WTC11 (cell line): ENCODE data around the gene PRKN. TPM values are rescaled to one million over a fixed set of nuclear protein-coding genes. Genes with fewer than 3 reads are reported as not detected.

ENCODE experiments used
- ATAC-seq: fragments of 200-7000 bp; cut with Tn5 transposase; 2 replicates; pipeline ENCODE4 v1.10.0; 2021; ENCODE audit warnings: mild to moderate bottlenecking, moderate library complexity
- CTCF ChIA-PET: fragments of 300-600 bp; sonication (Branson Sonifier 250); formaldehyde crosslinking; loops from one replicate; lab custom pipeline; 2021; ENCODE audit warnings: antibody characterized with exemption; lab: Charles Lee
- POLR2A ChIA-PET: fragments of 350-600 bp; sonication (Branson Sonifier 250); formaldehyde crosslinking; loops from one replicate; lab custom pipeline; 2021; ENCODE audit warnings: antibody characterized with exemption; lab: Charles Lee
- DNase-seq: peaks from one replicate; pipeline ENCODE4 v3.0.0; 2021; ENCODE audit warnings: low spot score
- H3K27ac Mint-ChIP-seq: 2 replicates; pipeline ENCODE4 v1.8.0; 2021; ENCODE audit warnings: mixed read lengths
- H3K27me3 Mint-ChIP-seq: 2 replicates; pipeline ENCODE4 v1.8.0; 2021; ENCODE audit warnings: low read depth, mild to moderate bottlenecking, moderate library complexity, mixed read lengths
- H3K36me3 Mint-ChIP-seq: 2 replicates; pipeline ENCODE4 v1.8.0; 2021; ENCODE audit warnings: mixed read lengths
- H3K4me1 Mint-ChIP-seq: 2 replicates; pipeline ENCODE4 v1.8.0; 2022; ENCODE audit warnings: mixed read lengths
- H3K4me3 Mint-ChIP-seq: 2 replicates; pipeline ENCODE4 v1.8.0; 2021; ENCODE audit warnings: mild to moderate bottlenecking, moderate library complexity, mixed read lengths
- H3K9me3 Mint-ChIP-seq: 2 replicates; pipeline ENCODE4 v1.8.0; 2021; ENCODE audit warnings: mixed read lengths
- CBFB ChIP-seq: sonication (generic); formaldehyde crosslinking; IDR thresholded peaks from 2 replicates; pipeline ENCODE4 v1.8.1; 2022; ENCODE audit warnings: mild to moderate bottlenecking, low read depth, missing genetic modification reagents
- EMX1 ChIP-seq: fragments of 250-450 bp; sonication (Bioruptor Pico); IDR thresholded peaks from 2 replicates; pipeline ENCODE4 v1.8.0; 2021; ENCODE audit warnings: mild to moderate bottlenecking
- ESRRA ChIP-seq: sonication (generic); formaldehyde crosslinking; IDR thresholded peaks from 2 replicates; pipeline ENCODE4 v1.8.1; 2022; ENCODE audit warnings: mild to moderate bottlenecking, missing genetic modification reagents, borderline replicate concordance
- FOXK1 ChIP-seq: sonication (generic); formaldehyde crosslinking; IDR thresholded peaks from 2 replicates; pipeline ENCODE4 v1.8.0; 2022; ENCODE audit warnings: mild to moderate bottlenecking, moderate library complexity, missing genetic modification reagents
- IRF2 ChIP-seq: sonication (generic); formaldehyde crosslinking; IDR thresholded peaks from 2 replicates; pipeline ENCODE4 v1.8.0; 2022; ENCODE audit warnings: low read depth, missing genetic modification reagents, borderline replicate concordance
- JAZF1 ChIP-seq: fragments of 250-450 bp; sonication (Bioruptor Pico); IDR thresholded peaks from 2 replicates; pipeline ENCODE4 v1.9.0; 2021; ENCODE audit warnings: moderate library complexity, mild to moderate bottlenecking, inconsistent platforms
- MXD4 ChIP-seq: fragments of 250-450 bp; sonication (Bioruptor Pico); IDR thresholded peaks from 2 replicates; pipeline ENCODE4 v1.8.0; 2021; ENCODE audit warnings: mild to moderate bottlenecking, moderate library complexity, borderline replicate concordance
- NFE2L1 ChIP-seq: sonication (generic); formaldehyde crosslinking; IDR thresholded peaks from 2 replicates; pipeline ENCODE4 v1.8.1; 2023; ENCODE audit warnings: missing genetic modification reagents
- OVOL2 ChIP-seq: fragments of 250-450 bp; sonication (Bioruptor Pico); IDR thresholded peaks from 2 replicates; pipeline ENCODE4 v1.9.0; 2021; ENCODE audit warnings: mild to moderate bottlenecking, borderline replicate concordance
- PRRX2 ChIP-seq: fragments of 250-450 bp; sonication (Bioruptor Pico); IDR thresholded peaks from 2 replicates; pipeline ENCODE4 v1.8.0; 2021; ENCODE audit warnings: mild to moderate bottlenecking
- SMAD3 ChIP-seq: sonication (generic); formaldehyde crosslinking; IDR thresholded peaks from 2 replicates; pipeline ENCODE4 v1.8.0; 2022; ENCODE audit warnings: missing genetic modification reagents, mild to moderate bottlenecking, borderline replicate concordance
- SOX15 ChIP-seq: fragments of 250-450 bp; sonication (Bioruptor Pico); IDR thresholded peaks from 2 replicates; pipeline ENCODE4 v1.9.0; 2021; ENCODE audit warnings: mild to moderate bottlenecking
- USF2 ChIP-seq: sonication (generic); formaldehyde crosslinking; IDR thresholded peaks from 2 replicates; pipeline ENCODE4 v1.8.1; 2023; ENCODE audit warnings: mild to moderate bottlenecking, missing genetic modification reagents, moderate library complexity
- ZBTB21 ChIP-seq: sonication (generic); formaldehyde crosslinking; IDR thresholded peaks from 2 replicates; pipeline ENCODE4 v1.8.1; 2023; ENCODE audit warnings: mild to moderate bottlenecking, missing genetic modification reagents, borderline replicate concordance
- ZNF671 ChIP-seq: fragments of 250-450 bp; sonication (Bioruptor Pico); IDR thresholded peaks from 2 replicates; pipeline ENCODE4 v1.8.0; 2021; ENCODE audit warnings: mild to moderate bottlenecking
- ZSCAN18 ChIP-seq: fragments of 250-450 bp; sonication (Bioruptor Pico); IDR thresholded peaks from 2 replicates; pipeline ENCODE4 v2.1.2; 2022; ENCODE audit warnings: mild to moderate bottlenecking, moderate library complexity
- total RNA-seq: library from RNA; stranded (reverse); gene quantifications from 3 replicates; pipeline ENCODE4 v1.2.3, GENCODE V29; 2021
- TF ChIP-seq, protein P1 (sequence below): sonication (generic); formaldehyde crosslinking; IDR thresholded peaks from 2 replicates; pipeline ENCODE4 v1.8.1; 2022; ENCODE audit warnings: low read depth, mild to moderate bottlenecking, moderate library complexity, missing genetic modification reagents, borderline replicate concordance
- TF ChIP-seq, protein P2 (sequence below): sonication (generic); formaldehyde crosslinking; IDR thresholded peaks from 2 replicates; pipeline ENCODE4 v1.8.1; 2023; ENCODE audit warnings: mild to moderate bottlenecking, missing genetic modification reagents, borderline replicate concordance
- TF ChIP-seq, protein P3 (sequence below): sonication (generic); formaldehyde crosslinking; conservative IDR thresholded peaks from 2 replicates; pipeline ENCODE4 v1.8.1; 2023; ENCODE audit warnings: mild to moderate bottlenecking, low read depth, missing genetic modification reagents, moderate library complexity
- TF ChIP-seq, protein P4 (sequence below): sonication (generic); formaldehyde crosslinking; IDR thresholded peaks from 2 replicates; pipeline ENCODE4 v1.8.0; 2022; ENCODE audit warnings: mild to moderate bottlenecking, missing genetic modification reagents

PRKN gene
- total RNA-seq, 1 experiment from 2014 or later = 0.59 TPM

- no peak for TF ChIP-seq ZSCAN18 (CRISPR knock-in tag)
- TF ChIP-seq EMX1 = no peak
These were observed 1264.5 kb downstream of the PRKN start (continued) for GRCh38 chr6:161463071-161463470.

- Mint-ChIP-seq H3K36me3 (no peaks in the 10 kb centered on the region), H3K9me3 (peaks cover 16% of the 10 kb centered on the region), H3K4me1 (no peaks in the 10 kb centered on the region), H3K4me3 (no peak overlapping the region), H3K27me3 (no peaks in the 10 kb centered on the region), H3K27ac (no peak overlapping the region)
- CTCF ChIA-PET = interaction anchor here (1.1 kb wide), 1 partner anchor 44 kb away, joined by 7 read pairs; no protein-coding TSS in a partner anchor
- no peak for DNase-seq
- no peak for TF ChIP-seq SOX15 (CRISPR knock-in tag)
- TF ChIP-seq ESRRA (CRISPR knock-in tag) = no peak
- no peak for TF ChIP-seq PRRX2 (CRISPR knock-in tag)
- TF ChIP-seq USF2 (CRISPR knock-in tag) = no peak
- TF ChIP-seq, protein P1, sequence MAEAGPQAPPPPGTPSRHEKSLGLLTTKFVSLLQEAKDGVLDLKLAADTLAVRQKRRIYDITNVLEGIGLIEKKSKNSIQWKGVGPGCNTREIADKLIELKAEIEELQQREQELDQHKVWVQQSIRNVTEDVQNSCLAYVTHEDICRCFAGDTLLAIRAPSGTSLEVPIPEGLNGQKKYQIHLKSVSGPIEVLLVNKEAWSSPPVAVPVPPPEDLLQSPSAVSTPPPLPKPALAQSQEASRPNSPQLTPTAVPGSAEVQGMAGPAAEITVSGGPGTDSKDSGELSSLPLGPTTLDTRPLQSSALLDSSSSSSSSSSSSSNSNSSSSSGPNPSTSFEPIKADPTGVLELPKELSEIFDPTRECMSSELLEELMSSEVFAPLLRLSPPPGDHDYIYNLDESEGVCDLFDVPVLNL (CRISPR knock-in tag) = no peak
- no peak for TF ChIP-seq ZNF671 (CRISPR knock-in tag)
- TF ChIP-seq, protein P2, sequence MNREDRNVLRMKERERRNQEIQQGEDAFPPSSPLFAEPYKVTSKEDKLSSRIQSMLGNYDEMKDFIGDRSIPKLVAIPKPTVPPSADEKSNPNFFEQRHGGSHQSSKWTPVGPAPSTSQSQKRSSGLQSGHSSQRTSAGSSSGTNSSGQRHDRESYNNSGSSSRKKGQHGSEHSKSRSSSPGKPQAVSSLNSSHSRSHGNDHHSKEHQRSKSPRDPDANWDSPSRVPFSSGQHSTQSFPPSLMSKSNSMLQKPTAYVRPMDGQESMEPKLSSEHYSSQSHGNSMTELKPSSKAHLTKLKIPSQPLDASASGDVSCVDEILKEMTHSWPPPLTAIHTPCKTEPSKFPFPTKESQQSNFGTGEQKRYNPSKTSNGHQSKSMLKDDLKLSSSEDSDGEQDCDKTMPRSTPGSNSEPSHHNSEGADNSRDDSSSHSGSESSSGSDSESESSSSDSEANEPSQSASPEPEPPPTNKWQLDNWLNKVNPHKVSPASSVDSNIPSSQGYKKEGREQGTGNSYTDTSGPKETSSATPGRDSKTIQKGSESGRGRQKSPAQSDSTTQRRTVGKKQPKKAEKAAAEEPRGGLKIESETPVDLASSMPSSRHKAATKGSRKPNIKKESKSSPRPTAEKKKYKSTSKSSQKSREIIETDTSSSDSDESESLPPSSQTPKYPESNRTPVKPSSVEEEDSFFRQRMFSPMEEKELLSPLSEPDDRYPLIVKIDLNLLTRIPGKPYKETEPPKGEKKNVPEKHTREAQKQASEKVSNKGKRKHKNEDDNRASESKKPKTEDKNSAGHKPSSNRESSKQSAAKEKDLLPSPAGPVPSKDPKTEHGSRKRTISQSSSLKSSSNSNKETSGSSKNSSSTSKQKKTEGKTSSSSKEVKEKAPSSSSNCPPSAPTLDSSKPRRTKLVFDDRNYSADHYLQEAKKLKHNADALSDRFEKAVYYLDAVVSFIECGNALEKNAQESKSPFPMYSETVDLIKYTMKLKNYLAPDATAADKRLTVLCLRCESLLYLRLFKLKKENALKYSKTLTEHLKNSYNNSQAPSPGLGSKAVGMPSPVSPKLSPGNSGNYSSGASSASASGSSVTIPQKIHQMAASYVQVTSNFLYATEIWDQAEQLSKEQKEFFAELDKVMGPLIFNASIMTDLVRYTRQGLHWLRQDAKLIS (CRISPR knock-in tag) = no peak
- TF ChIP-seq, protein P3, sequence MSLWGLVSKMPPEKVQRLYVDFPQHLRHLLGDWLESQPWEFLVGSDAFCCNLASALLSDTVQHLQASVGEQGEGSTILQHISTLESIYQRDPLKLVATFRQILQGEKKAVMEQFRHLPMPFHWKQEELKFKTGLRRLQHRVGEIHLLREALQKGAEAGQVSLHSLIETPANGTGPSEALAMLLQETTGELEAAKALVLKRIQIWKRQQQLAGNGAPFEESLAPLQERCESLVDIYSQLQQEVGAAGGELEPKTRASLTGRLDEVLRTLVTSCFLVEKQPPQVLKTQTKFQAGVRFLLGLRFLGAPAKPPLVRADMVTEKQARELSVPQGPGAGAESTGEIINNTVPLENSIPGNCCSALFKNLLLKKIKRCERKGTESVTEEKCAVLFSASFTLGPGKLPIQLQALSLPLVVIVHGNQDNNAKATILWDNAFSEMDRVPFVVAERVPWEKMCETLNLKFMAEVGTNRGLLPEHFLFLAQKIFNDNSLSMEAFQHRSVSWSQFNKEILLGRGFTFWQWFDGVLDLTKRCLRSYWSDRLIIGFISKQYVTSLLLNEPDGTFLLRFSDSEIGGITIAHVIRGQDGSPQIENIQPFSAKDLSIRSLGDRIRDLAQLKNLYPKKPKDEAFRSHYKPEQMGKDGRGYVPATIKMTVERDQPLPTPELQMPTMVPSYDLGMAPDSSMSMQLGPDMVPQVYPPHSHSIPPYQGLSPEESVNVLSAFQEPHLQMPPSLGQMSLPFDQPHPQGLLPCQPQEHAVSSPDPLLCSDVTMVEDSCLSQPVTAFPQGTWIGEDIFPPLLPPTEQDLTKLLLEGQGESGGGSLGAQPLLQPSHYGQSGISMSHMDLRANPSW = no peak
- POLR2A ChIA-PET = no interaction called here
- ATAC-seq = no peak
These were observed 1265.4 kb downstream of the PRKN start for GRCh38 chr6:161462148-161462547.

DNA sequence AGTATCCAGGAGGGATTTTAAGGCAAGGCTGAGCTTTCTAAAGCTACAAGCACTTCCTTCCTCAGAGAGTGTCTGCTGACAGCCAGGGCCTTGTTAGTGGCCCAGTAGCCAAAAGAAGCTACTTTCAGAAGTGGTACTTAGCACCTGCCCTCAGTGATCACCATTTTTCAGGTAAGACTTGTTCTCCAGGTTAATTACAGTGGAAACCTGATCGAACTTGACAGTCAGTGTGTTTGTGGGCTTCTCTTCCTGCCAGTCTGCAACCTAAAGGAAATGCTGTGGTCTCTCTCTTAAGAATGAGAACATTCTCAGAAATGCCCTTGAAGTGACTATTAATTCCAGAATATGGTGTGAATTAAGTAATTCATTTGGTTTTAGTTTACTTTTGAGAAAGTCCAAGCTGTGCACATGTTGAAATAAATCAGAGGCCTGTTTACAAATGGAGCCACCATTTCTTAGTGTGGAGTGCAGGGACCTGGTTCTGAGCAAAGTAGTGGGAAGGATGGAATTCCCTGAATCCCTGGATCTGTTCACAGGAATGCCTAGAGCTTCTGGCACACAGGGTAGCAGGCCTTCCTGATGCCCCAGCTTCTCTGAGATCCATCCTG lies 1268.5 kb downstream of the PRKN start:
- H3K27me3 Mint-ChIP-seq = no peaks in the 10 kb centered on the region
- H3K36me3 Mint-ChIP-seq = no peaks in the 10 kb centered on the region
- no peak overlapping the region for H3K4me3 Mint-ChIP-seq
- H3K9me3 Mint-ChIP-seq = no peaks in the 10 kb centered on the region
- ChIA-PET POLR2A (no interaction called here), CTCF (interaction anchor here (1.3 to 3.8 kb wide), 2 partner anchors 39 to 41 kb away, joined by 4 to 21 read pairs; no protein-coding TSS in a partner anchor)
- no peak for ATAC-seq
- H3K27ac Mint-ChIP-seq = no peak overlapping the region
- DNase-seq = no peak
- no peaks in the 10 kb centered on the region for H3K4me1 Mint-ChIP-seq
- TF ChIP-seq MXD4 (CRISPR knock-in tag) (no peak), CBFB (CRISPR knock-in tag) (no peak), FOXK1 (CRISPR knock-in tag) (no peak), IRF2 (CRISPR knock-in tag) (no peak), NFE2L1 (CRISPR knock-in tag) (no peak), ZBTB21 (CRISPR knock-in tag) (no peak), JAZF1 (CRISPR knock-in tag) (no peak), OVOL2 (CRISPR knock-in tag) (no peak), SMAD3 (CRISPR knock-in tag) (no peak)
- TF ChIP-seq, protein P1 (CRISPR knock-in tag) = no peak
- TF ChIP-seq, protein P4, sequence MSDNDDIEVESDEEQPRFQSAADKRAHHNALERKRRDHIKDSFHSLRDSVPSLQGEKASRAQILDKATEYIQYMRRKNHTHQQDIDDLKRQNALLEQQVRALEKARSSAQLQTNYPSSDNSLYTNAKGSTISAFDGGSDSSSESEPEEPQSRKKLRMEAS (CRISPR knock-in tag) = no peak
